ENCODE results near the gene GIMD1. TPM values are rescaled to one million over a fixed set of nuclear protein-coding genes. Genes with fewer than 3 reads are reported as not detected.

The GIMD1 gene
- total RNA-seq, 4 donors from 2014 or later, result not detected

DNA sequence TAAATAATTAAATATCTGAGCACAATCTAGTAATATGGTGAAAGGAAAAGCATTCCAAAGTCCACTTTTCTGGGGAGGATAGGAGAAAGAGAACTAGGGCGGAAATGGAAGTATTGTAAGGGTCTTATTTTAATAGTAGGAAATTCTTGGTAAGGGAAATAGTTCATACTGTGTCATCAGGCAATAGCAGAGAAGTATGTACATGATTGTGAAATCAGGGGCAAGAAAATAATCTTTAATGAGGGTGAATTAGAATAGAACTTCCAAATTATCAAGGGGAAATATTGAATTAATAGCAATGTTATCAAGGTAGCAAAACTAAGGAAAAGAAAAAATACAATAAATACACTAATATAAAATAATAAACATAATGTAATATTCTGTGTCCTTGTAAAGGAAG, 14.8 kb downstream of the GIMD1 start:
- Histone ChIP-seq H3K27ac (no peak overlapping the region), H3K4me1 (no peaks in the 10 kb centered on the region), H3K36me3 (no peaks in the 10 kb centered on the region), H3K4me3 (no peak overlapping the region), H3K9me3 (no peaks in the 10 kb centered on the region), H3K27me3 (no peaks in the 10 kb centered on the region)
- intact Hi-C loops (cut with DNase I; ENCODE audit: low total_unique reads), result no loop called here
- no peak for DNase-seq
- TF ChIP-seq CTCF (IDR thresholded peaks at IDR 0.05), result no peak
- TF ChIP-seq POLR2A (IDR thresholded peaks at IDR 0.05), result no peak

DNA sequence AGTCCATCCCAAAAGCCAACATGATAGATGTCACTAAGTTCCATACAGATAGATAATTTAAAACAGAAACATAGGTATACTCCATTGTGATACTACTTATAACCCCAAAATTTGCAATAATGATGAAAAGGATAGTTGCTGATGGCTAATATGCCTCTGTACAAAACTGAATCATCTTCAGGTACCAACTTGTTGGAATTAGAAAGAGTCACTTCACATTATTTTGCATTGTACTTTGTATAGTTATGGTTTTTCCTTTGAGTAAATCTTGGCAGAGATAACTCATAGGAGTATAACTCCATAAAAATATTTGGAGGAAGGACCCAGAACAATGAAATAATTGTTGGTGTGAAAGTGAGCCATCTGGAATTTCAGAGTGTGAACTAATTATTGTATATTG, 17.6 kb downstream of the GIMD1 start:
- H3K36me3 ChIP-seq, result no peaks in the 10 kb centered on the region
- no peaks in the 10 kb centered on the region for H3K4me1 ChIP-seq
- DNase-seq, result no peak
- no peaks in the 10 kb centered on the region for H3K27me3 ChIP-seq
- H3K9me3 ChIP-seq, result no peaks in the 10 kb centered on the region
- TF ChIP-seq CTCF (IDR thresholded peaks at IDR 0.05) (no peak), POLR2A (IDR thresholded peaks at IDR 0.05) (no peak)
- no peak overlapping the region for H3K4me3 ChIP-seq
- H3K27ac ChIP-seq, result no peak overlapping the region
- intact Hi-C loops (cut with DNase I; ENCODE audit: low total_unique reads), result no loop called here

DNA sequence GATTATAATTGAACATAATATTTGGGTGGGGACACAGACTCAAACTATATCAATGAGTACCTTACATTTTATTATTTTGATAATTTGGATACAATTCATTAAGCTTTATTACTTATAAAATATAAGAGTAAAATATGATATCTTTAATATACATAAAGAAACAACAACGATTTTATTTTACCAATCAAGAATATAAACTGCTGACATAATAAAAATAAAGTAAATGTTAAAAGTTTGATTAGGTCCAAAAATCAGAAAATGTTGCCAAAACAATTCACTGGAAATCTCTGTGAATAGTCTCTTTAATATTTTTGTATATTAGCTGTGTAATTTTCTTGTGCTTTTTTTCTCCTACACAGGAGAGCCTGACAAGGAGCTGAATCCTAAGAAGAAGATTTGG, 21.4 kb downstream of the GIMD1 start:
- Histone ChIP-seq H3K9me3 (no peaks in the 10 kb centered on the region), H3K4me1 (no peaks in the 10 kb centered on the region), H3K36me3 (no peaks in the 10 kb centered on the region), H3K27me3 (no peaks in the 10 kb centered on the region), H3K27ac (no peak overlapping the region), H3K4me3 (no peak overlapping the region)
- no peak for DNase-seq
- no peak for TF ChIP-seq CTCF (IDR thresholded peaks at IDR 0.05)
- TF ChIP-seq POLR2A (IDR thresholded peaks at IDR 0.05), result no peak
- intact Hi-C loops (cut with DNase I; ENCODE audit: low total_unique reads), result no loop called here

DNA sequence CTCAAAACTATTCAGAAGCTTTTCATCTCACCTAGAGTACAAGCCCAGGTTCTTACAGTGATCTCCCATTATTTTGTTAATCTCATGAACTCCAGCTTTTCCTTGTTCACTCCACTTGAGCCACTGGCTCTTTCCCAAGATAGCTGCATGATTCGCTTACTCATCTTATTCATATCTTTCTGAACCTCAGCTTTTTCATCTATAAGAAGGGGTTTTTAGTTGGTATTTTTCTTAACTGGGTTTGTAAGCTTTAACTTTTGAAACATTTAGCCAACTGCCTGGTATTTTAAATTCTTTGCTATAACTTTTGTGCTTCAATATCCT, 24.0 kb downstream of the GIMD1 start:
- no peak overlapping the region for H3K4me3 ChIP-seq
- H3K27ac ChIP-seq, result no peak overlapping the region
- H3K9me3 ChIP-seq, result no peaks in the 10 kb centered on the region
- TF ChIP-seq CTCF (IDR thresholded peaks at IDR 0.05), result no peak
- TF ChIP-seq POLR2A (IDR thresholded peaks at IDR 0.05), result no peak
- no peak for DNase-seq
- intact Hi-C loops (cut with DNase I; ENCODE audit: low total_unique reads), result no loop called here
- H3K27me3 ChIP-seq, result no peaks in the 10 kb centered on the region
- no peaks in the 10 kb centered on the region for H3K36me3 ChIP-seq
- no peaks in the 10 kb centered on the region for H3K4me1 ChIP-seq

- H3K27ac ChIP-seq, result no peak overlapping the region
- H3K4me1 ChIP-seq, result no peaks in the 10 kb centered on the region
- intact Hi-C loops (cut with DNase I; ENCODE audit: low total_unique reads), result no loop called here
- TF ChIP-seq CTCF (IDR thresholded peaks at IDR 0.05), result no peak
- H3K27me3 ChIP-seq, result no peaks in the 10 kb centered on the region
- no peaks in the 10 kb centered on the region for H3K9me3 ChIP-seq
- H3K36me3 ChIP-seq, result no peaks in the 10 kb centered on the region
- H3K4me3 ChIP-seq, result no peak overlapping the region
- DNase-seq, result no peak
These were observed 24.5 kb downstream of the GIMD1 start for GRCh38 chr4:106343865-106344646.
